HG03378 (cell line): Measurements from ENCODE around the gene RCOR1.
"Not testable (repeated sequence)": the region's sequence is repeated elsewhere in the genome, so short reads cannot be mapped to it uniquely, and the experiment has no call there.

Experiments
- ATAC-seq: cut with Tn5 transposase; IDR thresholded peaks from one replicate; pipeline ENCODE4 v1.9.1; 2021; ENCODE audit warnings: mild to moderate bottlenecking, moderate library complexity; ENCODE audit not compliant: unreplicated experiment

The RCOR1 gene

GRCh38 chr14:102739190-102739469 lies 146.7 kb downstream of the RCOR1 start:
- ATAC-seq = no peak

GRCh38 chr14:102746634-102747438 lies 154.4 kb downstream of the RCOR1 start:
- ATAC-seq = no peak

- no peak for ATAC-seq
Measured at GRCh38 chr14:102748806-102749205, 156.4 kb downstream of the RCOR1 start.

- no peak for ATAC-seq
Measured at GRCh38 chr14:102749393-102750305, 157.2 kb downstream of the RCOR1 start.

DNA sequence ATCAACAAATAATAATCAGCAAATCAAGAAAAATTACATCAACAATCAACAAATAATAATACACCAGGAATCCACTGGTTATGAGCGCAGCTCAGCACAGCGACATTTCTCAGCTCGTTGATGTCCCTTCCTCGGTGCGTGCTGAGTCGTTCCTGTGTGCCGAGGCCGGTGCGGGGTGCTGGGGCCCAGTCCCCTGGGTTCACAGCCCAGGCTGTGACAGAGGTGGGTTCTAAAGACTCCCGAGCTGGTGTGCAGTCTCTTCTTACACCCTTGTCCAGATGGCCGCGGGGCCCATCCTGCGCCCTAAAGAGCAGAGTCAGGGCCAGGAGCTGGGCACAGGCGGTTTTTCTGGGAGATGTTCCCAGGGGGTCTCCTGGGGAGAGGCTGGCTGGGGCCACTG lies 157.9 kb downstream of the RCOR1 start:
- ATAC-seq = no peak

GRCh38 chr14:102751088-102751487 lies 158.6 kb downstream of the RCOR1 start:
- no peak for ATAC-seq

GRCh38 chr14:102752239-102752847 lies 159.9 kb downstream of the RCOR1 start:
- ATAC-seq = no peak

DNA sequence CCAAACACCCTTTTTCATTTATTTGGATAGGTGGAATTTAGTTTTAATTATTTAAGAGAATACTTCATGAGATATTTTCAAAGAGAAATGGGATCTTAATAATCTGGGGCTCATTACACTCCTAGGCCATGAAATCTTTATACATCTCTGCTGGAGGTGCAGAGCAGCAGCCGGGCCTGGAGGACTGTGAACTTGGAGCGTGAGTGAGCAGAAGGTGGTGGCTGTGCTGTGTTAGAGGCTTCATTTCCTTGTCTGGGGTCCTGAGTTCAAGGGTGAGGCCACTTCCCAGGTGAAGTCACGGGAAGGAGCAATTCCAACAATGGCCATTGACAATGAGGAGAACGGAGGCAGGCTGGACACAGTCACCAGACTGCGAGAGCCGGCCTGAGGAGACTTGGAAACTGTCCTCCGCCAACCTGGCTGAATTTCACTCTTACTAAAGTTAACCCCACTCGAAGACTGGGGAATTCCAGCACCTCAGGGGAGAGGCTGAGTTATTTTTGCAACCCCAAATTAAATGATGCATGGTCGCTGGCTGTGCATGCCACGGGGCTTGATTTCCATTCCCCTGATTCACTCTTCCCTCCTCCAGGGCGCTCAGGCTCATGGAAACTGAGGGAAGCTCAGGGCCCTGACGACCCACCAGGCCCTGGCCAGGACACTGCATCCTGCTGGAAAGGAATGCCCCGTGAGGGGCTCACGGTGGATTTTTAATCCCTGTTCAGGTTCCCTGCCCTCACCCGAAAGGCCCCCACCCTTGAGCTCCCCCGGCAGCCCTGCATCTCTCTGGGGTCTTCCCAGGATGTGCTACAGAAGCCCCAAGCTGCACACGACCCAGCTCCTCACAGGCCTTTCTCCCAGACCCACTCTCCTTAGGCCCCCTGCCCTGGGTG lies 162.2 kb downstream of the RCOR1 start:
- no peak for ATAC-seq

DNA sequence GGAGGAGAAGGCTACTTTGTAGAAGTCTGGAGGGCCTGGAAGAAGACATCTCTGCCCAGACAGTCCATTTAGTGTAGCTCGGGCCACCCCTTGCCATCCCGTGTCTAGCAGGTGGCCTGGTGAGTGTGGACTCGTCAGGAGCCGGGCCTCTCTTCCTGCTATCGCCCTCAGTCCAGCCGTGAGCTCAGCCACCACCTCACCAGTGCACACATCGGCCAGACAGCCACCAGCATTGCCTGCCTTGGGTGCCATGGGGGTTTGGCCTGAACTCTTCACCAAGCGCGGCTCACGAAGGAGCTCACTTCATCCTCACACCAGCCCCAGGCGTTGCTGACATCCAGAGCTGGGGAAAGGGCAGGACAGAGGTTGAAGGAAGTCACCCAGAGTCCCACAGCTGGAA lies 165.2 kb downstream of the RCOR1 start:
- no peak for ATAC-seq

GRCh38 chr14:102758087-102758486 lies 165.6 kb downstream of the RCOR1 start:
- ATAC-seq = no peak

DNA sequence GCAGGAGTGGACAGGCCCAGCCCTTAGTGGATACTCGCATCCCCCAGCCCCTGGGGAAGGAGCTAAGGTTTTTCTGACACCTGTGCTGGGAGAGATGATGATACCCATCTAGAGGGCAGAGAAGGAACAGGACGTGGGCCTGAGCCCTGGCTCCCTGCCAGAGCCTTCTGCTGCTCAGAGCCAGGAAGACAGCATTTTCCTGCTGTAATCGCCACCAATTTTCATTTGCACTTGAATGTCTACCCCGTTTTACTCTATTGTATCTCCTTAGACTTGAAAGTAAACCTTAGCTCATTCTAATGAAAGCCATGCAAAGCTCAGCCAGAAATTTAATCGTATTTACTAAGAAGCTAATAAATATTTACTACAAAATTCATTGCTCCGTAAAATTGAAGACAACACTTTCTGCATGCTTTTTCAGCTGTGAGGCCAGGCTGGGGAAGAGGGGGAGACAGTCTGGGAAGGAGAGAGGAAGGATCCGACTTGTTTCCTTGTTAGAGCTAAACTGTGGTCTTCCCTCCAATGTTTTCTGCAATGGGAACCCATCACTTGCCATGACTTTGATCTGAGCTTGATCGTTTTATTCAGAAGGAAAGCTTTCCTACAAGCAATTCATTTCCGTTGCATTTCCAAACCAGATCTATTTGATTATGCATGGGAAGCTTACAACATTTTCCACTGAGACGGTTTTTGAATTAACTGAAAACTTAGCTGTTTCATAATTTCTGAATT lies 167.2 kb downstream of the RCOR1 start:
- no peak for ATAC-seq

DNA sequence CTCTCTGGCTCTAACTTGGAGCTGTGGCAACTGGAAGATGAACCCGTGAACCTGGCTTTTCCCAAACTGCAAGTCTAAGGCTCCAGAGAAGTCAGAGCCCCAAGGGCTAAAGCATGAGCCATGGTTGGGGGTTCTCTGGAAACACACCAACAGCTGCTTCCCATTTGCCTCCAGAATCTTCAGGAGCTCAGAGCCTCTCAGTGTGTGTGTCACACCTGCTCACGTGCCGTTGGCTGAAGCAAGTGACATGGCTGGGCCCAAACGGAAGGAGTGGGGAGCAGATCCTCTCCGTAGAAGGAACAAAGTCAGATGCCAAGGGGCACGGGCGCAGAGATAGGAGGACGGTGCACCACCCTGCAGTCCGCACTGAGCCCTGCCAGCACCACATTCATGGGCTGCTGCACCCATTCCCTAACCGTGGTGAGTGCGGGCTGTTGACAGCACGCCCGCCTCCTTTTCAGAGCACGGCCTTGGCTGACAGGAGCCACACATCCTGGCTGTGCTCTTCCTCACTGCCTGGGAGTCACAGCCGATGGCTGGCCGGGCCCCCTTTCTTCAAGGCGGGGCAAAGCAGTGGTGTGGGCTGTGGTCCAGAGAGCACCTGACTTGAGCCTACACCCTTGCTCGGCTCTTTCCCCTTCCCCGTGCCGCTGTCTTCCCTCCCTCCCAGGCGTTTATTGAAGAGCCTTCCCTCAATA lies 168.2 kb downstream of the RCOR1 start:
- ATAC-seq = no peak

- no peak for ATAC-seq
Measured at GRCh38 chr14:102761206-102761605, 168.8 kb downstream of the RCOR1 start.

DNA sequence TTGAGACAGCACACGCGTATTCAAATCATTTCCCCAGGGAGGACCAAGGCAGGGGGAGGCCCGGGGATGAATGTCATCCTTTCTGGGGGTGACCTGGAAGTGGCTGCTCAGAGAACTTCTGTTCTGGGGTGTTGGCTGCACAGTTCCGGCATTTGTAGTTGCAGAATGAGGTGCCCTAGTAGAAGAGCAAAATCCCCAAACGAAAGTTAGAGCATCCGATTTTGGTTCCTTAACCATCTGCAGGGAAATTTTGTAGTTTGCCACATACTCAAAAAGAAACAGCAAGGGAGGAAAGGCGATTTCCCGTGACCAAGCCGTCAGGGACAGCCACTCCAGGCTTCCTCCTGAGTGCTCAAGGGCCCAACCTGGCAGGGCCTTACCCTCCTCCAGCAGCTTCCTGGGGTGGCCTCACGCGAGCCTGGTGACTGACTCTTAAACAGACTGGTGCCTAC lies 171.8 kb downstream of the RCOR1 start:
- ATAC-seq = peak; percentile 43

GRCh38 chr14:102765770-102766169 lies 173.3 kb downstream of the RCOR1 start:
- ATAC-seq = not testable (repeated sequence)

- peak; percentile 57 for ATAC-seq
Measured at GRCh38 chr14:102768223-102769048, 176.0 kb downstream of the RCOR1 start.

DNA sequence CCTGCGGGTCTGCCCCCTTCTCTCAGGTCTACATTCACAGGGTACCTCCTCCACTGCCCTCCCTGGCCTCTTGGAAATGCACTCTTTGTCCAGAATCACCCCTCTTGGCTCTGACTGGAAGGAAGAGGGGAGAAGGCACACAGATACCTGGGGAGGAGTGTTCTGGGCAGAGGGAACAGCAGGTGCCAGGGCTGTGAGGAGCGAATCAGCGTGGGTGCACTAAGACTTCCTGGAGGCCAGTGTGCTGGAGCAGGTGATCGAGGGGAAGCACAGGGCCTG lies 176.5 kb downstream of the RCOR1 start:
- ATAC-seq = no peak
